HG02973 (cell line): ENCODE measurements around the gene PRDM10.
"Not testable (repeated sequence)": the region's sequence is repeated elsewhere in the genome, so short reads cannot be mapped to it uniquely, and the experiment has no call there.

ENCODE experiments used
- ATAC-seq: cut with Tn5 transposase; IDR thresholded peaks from one replicate; pipeline ENCODE4 v1.9.1; 2021; ENCODE audit warnings: moderate library complexity; ENCODE audit not compliant: unreplicated experiment

Gene PRDM10

DNA sequence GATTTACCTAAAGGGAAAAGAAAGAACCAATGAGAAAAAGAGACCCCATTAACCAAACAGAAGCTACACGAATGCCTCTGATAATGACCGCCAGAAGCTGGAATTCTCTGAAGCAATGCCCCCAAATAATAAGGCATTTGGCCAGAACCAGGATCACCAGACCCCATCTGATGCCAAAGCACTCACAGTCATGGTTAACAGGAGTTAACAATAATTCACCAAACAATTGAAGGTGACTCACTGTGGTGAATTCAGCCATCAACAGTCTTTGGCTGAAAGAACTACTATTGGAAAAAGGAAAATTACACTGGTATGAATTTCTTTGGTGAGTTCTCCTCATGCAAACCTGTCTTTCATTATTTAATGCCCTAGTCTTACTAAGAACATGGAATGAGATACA, 85.4 kb downstream of the PRDM10 start:
- no peak for ATAC-seq

DNA sequence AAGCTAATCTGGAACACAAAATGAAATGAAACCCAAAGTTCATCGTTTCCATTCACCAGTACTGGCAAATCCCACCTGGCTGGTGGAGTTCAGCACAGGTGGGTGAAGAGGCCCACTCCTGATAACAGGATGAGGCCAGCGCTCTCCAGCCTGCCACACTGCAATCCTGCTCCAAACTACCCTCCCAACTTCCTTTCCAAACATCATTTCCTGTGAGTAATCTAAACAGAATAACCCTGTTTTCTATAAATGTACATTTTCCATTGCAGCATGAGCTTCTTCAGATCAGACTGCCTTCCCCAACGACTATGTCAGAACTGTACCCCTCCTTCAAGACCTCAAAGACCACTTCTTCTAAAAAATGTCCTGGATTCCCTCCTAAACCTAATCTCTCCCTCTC, 91.3 kb downstream of the PRDM10 start:
- ATAC-seq: no peak

DNA sequence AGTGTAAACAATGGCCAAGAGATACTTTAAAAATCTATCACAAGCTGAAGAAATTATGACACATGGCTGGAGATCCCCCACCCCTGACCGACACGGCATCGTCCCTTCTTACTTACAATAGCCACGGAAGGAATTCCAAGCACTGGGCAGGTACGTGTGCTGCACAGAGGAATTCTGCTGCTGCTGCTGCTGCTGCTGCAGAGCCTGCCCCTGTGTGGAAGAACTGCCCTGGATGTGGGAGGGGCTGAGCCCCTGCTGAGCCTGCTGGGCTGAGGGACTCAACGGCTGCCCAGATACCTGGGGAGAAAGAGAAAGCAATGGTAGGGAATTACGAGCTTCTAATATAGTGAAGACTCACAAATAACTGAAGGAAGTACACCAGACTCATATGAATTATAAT, 92.3 kb downstream of the PRDM10 start:
- no peak for ATAC-seq

DNA sequence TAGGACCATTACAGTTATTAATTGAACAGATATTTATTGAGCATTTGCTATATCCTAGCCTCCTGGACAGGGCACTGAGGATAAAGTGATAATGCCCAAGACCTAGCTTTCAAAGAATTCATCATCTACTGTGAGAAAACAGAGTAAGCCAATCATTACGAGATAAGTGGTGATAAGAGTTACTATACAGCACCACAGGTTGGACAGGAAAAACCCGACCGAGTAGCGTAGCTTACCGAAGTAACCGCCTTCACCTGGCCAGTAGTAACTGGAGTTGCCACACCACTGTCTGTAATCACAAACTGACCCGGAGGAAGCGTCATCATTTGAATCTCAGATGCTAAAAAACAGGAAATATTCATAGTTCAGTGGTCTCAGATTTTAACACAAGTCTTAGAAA, 97.2 kb downstream of the PRDM10 start:
- no peak for ATAC-seq

DNA sequence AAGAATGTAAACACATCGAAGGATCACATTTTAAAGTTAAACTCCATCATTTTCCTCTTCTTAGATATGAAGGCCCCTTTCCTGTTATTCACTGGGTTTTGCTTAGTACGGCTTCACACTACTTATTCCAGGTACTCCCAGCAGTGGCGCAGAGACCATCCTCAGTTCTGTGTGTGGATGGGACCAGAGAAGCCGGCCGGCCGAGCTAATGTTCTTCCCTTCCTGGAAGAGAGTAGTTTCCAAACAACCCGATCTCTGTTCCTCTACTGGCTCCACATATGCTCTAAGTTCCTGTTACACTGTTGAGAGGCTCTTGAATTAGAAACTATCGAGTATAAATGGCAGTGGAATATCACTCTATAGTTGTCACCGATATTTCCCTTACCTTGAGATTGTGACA, 106.6 kb downstream of the PRDM10 start:
- ATAC-seq: no peak

DNA sequence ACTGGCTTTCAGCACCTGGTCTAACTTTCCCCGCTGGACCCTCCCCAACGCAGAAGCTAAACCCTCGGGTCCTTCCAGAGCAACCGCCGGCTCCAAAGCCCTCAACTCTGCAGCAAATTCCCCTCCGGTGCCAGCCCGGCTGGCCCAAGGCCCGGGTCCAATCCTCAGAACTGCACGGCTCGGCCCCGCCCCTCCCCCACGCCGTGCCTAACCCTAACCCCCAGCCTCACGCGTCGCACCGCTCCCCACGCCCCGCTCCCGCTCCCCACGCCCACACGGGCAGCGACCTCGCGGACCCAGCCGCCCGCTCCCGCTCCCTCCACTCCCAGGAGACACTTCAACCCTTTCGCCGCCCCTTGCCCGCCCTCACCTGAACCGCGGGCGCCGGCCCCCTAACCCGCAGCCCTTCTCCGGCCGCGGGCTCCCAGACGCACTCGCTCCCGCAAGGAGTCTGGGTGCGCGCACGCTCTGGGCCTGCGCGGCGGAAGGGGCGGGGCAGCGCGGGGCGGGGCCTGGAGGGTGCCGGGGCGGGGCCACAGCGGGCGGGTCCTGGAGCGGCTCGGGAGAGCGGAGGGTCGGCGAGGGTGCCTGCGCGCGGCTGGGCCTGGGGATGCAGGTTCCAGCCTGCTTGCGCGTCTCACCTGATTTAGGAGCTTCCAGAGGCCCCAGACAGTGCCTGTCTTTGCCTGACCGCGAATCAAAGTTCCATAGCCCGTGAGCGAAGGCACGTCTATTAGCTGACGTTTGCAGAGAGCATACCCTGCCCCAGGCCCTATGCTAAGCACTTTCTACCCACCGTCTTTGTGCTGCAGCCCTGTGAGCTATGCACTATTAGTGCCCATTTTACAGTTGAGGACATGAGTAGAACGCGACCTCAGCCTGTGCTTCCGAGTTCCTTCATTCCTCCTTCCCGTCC, 107.3 kb downstream of the PRDM10 start, which contains the start of gene NFRKB:
Gene NFRKB (minus strand): TSS at position 453 of the 916 bp plus-strand sequence. CDS start 2,729 bp downstream, outside the sequence.
- peak; percentile 96 for ATAC-seq

DNA sequence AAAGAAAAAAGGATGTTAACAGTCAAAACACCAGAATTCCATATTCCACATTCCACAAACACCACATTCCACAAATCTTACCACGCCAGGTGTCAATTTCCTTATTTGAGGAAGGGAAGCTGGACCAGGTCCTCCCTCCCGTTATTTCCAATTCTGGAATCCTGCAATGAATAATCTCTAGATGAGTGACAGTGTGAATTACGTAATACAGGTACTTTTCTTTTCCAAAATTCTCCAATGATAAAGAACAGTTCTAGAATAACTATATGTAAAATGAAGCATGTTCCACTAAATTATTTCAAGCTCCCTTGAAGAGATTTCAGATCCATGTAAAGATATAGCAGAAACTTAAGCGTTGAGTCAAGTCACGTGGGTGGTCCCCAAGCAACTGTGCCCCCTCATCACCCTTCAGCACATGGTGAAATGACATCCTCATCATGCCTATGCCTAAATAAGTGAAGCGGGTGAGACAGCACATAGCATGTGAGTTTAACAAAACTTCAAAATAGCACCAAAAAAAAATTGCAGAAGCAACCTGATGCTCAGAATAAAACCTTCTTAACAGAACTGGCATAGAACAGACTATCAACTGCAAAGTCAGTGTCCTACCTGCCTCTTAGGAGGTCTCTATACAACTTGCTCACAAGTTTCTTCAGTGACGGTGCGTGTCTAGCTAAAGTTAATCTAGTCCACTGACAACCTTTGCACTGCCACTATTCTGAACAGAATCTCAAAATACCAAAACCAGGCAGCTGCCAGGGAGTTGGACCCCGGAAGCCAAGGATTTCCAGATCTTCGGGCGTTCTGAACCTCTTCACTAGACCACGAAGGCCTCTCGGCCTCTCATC, 108.1 kb downstream of the PRDM10 start:
- ATAC-seq: no peak

DNA sequence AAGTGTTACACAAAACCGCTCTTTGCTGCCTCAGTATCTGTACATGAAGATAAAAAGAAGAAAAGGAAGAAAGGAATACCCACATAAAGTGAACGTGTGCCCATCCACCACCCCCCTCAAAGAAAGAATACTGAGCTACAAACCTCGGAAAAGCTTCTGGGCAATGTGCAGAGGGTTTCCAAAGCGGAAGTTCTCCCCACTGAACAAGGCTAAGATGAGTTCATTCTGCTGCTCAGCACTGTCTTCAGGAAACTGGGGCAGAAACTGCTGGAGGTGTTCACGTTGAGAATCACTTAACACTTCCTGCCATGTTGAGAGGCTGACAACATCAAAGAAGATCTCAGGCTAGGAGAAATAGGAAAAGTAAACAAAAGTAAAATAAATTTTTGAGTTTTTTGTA, 114.2 kb downstream of the PRDM10 start:
- no peak for ATAC-seq

DNA sequence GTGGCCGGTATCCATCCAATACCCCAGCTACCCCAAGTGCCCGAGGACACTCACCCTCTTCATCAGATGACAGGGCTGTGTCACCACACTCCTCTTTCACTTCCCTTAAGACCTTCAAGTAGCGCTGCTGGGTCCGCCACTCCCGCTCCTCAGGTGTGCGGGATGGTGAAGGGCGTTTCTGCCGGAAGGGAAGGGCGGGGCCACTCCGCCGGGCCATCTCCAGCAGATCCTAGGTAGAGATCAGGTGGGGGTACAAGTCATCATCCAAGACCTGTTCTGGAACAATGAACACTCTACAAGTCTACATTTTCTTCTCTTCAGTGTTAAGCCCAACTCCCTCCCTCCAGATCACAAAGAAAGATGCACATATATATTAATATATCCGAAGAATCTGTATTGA, 117.3 kb downstream of the PRDM10 start:
- ATAC-seq: no peak

DNA sequence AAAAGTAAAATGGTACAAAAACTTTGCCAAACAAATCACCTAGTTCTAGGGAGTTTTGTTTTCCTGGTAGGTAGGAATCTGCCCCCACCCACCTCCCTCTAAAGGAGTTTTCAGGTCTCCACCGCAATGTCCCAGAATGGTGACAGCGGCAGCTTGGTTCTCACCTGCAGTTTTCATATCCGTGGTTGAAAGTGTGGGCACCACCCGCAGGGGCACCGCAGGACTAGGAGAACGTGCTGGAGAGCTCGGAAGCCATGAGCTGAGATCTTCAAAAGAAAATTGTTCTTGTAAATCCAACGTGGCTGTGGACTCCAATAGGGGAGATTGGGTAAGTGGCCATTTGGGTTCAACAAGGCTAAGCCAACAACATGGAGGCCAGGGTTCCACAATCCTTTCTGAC, 118.1 kb downstream of the PRDM10 start:
- ATAC-seq: no peak

DNA sequence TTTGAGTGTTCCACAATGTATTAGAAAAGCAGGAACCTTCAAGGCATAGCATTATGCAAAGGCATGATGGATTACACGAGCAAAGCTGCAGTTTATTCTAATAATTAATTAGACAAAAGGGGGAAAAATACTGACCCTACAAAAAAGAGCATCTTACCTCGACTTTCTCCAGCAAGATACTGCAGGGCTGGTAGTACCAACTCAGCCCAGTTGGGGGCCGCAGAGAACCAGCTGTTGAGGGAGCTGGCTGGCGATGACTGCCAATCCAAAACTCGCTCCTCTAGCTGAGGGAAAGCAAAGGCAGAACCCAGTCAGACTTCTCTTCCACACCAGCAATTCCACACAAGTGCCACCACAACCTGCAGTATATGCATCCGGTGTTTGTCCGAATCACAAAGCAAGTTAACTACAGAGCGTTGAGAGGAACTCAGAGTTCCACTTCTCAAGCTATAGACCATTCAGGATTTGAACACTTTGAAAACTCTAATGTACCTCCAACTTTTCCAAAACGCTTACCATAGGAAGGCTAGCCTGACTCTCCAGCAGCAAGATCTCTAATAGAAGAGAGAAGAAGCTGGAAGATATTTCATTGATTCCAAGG, 121.0 kb downstream of the PRDM10 start:
- ATAC-seq: peak; percentile 69

DNA sequence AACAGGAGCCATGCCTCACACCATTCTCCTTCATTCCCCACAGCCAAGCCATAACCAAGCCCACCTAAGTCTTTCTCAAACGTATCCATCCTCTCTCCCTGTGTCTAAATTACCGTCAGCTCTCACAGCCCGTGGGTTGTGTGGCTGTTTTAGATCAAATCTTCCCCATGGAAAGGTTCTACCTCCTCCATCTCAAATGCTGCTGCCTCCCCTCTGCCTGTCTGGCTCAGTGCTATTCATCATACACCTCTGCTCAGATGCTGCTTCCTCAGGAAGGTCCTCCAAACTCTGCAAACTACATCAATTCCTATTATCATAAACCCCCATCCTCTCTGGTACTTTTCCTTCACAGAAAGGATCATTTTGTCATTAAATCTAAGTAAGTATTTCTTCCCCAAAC, 122.3 kb downstream of the PRDM10 start:
- ATAC-seq: no peak

DNA sequence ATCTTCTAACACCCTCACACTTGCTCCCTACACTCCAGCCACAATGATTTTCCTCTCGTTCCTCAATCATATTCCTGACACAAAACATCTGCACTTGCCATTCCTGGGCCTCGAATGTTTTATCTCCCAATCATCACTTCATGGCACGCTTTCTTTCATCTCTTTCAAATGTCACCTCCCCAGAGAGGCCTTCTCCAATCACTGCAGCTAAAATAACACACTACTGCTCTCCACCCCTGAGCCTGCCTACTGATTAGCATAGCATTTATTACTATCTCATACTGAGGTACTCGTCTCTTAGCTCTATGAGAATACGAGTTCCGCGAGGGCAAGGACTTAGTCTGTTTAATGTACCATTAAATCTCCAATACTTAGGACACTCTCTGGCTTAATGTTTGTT, 130.7 kb downstream of the PRDM10 start:
- ATAC-seq: no peak

DNA sequence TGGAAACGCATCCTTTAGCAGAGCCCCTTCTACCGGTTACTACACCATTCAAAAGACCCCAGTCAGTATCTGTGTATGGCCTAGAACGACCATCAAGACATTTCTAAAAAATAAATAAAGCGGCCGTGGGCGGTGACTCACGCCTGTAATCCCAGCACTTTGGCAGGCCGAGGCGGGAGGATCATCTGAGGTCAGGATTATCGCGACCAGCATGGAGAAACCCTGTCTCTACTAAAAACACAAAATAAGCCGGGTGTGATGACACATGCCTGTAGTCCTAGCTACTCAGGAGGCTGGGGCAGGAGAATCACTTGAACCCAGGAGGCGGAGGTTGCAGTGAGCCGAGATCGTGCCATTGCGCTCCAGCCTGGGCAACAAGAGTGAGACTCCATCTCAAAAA, 134.0 kb downstream of the PRDM10 start:
- ATAC-seq: not testable (repeated sequence)

DNA sequence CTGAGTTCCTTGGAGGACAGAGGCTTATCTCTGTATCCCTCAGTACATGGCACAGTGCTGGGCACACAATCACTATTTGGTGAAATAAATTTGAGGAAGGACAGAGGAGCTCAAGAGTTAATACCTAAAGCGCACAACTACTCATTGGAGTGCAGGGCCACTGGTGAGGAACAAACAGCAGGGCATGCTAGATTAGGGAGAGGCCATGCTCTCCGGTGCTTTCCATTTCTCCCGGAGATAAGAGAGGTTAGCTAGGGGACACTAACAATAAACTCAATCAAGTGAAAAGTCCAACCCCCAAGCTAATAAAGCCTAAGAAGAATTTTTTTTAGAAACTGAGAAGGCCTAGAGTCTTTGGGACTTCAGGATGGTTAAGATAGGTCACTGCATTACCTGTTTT, 136.3 kb downstream of the PRDM10 start:
- no peak for ATAC-seq

DNA sequence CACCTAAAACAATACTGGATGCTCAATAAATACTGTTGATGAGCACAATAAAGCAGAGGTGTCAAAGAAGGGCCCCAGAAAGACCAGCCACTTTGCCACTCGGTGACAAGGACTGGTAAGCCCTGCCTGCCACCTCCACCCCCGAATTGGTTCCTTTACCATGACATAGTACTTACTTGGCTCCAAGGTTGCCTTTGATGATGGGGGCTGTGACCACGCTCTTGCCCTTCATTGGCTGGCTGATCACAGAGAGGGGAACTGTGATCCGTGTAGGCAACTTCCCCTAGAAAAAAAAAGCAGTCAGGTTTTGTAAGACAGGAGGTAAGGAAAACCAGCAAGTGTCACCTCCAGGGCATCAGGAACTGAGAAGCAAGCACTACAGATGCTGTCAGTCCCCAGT, 136.9 kb downstream of the PRDM10 start:
- no peak for ATAC-seq

DNA sequence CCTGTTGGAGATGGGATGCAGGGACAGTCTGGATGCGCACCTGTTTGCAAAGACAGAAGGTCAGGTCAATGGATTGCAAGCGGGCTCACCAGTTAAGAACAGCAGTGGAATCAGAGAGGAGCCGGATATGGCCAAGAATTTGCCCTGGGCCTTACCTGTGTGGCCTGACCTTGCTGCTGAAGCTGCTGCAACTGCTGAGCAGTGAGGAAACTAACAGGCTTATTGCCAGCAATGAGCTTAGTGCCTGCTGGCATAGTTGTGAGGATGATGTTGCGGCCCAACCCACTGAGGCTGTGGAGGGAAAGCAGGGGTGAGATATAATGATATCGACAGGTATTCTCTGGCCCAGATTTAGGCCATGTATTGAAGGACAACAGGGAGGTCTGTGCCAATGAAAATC, 137.8 kb downstream of the PRDM10 start:
- ATAC-seq: no peak

DNA sequence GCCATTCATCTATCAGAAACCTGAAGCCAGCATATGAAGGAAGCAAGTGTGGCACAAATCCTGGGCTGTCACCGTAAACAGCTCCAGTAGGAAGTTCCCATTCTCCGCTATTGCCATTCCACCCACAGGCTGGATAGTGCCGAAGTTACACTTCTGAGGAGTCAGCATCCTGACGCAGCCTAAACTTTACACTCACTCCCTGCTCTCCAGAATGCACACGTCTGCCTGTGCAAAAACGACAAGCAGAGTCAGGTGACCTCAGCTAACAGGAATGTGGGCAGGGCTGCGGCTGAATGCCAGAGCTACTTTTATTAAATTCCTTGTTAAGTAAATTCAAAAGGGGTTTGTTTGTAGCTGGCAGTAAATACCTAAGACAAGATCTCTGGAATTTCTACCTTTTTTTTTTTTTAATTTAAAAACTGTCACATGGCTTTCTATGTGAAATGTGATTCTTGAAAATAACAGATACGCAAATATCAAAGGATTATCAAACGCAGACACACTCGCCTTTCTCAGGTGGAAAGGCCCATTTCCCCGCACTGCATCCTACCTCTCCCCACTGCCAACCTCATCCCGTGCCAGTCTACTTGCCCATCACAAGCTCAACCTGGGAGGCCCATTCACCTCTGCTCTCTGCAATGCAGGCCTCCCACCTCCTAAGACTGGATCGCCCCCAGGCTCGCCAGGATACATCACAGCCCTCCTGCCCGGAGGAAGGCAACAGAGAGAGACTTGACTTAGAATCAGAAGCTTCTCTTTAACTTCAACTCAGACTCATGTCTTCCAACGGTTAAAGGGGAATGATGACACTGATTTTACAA, 140.7 kb downstream of the PRDM10 start:
- ATAC-seq: no peak

DNA sequence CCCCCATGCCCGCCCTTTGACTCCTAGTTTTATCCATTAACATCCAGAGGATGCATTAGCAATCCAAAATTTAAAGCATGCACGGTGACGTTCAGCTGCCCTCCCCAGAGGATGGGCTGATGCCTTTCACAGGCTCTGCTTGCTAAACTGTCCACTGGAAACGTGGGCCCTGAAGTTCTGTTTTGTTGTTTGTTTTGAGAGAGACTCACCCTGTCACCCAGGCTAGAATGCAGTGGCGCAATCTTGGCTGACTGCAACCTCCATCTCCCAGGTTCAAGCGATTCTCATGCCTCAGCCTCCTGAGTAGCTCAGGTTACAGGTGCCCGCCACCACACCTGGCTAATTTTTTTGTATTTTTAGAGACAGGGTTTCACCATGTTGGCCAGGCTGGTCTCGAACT, 146.6 kb downstream of the PRDM10 start:
- ATAC-seq: no peak

DNA sequence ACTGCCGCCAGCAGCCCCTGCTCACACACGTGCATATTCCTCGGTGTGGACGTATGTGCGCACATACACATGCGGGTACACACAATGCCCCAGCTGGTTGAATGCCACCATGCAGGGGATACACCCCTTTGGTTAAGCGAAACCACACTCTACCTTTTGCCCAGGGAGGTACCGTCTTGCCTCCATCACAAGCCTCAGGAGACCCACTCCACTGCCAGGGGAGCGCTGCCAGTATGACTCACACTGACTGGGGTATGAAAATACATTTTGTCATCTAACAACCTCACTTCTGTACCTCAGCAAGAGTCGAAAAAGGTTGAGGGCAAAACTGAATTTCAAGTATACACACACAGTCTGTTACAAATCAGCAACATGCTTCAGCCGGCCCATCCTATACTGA, 147.5 kb downstream of the PRDM10 start:
- no peak for ATAC-seq
